NCI-H2081 treated with DMSO at 0.1 percent for 48 hours (cell line): ENCODE measurements around the gene SLCO4C1.

Source experiments
- DNase-seq: peaks from one replicate; lab custom pipeline; 2025; lab: John Stamatoyannopoulos, UW

SLCO4C1 gene

DNA sequence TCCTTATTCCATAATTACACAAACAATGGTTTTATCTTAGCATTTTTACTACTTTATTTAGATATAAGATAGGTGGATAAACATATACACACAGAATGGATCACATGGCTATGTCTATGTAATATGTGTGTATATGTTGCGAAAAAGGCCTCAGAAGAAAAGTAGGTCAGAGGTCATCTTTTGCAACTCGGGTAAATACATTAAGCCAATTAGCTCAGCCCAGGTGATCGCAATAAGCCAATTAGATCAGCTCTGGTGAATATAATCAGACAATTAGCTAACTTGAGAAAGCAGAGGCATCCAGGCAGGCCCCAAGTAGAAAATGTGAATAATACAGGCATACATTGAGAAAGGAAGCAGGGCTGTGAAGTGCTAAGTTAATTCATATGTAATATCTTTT, 24.3 kb downstream of the SLCO4C1 start:
- no peak for DNase-seq

DNA sequence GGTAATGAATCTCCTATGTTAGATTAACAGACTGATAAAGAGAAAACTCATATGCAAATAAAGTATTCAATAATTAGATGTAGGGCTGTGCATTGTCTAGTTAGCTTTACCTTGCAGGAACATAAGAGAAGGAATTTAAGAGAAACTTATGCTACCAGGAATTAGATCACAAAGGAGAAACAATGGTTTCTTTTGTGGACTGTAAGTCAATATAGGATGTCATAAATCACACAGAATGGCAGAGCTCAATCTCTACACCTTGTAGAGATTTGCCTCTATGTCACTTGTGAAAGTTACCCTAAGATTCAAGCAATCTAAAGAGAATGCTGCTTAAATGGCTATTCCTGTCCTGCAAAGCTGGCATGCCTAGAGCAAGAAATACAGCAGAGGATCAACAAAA, 26.0 kb downstream of the SLCO4C1 start:
- DNase-seq: no peak

DNA sequence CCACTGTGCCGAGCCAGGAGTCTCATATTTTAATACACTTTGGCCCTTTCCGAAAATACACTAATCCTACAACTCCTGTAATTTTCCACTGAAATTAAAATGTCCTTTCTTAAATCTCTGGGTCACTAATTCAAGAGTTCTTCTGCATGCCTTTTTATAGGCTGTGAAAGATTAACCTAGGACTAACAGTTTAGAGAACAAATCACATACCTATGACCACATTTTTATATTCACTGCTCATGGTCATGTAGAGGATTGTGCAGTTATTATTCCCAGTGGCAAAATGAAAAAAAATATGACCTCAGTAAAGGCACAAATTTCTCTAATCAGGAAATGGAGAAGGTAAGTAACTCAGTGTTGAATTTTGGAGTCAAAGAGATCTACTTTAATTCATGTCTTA, 33.4 kb downstream of the SLCO4C1 start:
- DNase-seq: no peak

DNA sequence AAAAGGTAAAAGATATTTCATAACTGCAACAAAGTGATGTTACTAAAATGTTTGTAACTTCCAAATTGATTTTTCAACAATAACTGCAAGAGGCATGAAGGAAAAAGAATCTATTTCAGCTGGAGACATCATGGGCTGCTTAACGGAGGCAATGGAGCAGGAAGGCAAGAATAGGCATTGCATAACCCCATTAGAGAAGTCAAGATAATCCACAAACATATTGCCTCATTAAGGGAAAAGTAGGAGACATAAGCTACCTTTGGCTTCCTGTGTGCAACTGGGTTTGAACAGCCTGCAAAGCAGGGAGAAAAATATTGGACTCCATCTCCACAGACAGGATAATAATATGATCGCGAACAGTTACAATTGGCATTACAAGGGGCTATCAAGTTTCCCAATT, 46.7 kb downstream of the SLCO4C1 start:
- DNase-seq: no peak

DNA sequence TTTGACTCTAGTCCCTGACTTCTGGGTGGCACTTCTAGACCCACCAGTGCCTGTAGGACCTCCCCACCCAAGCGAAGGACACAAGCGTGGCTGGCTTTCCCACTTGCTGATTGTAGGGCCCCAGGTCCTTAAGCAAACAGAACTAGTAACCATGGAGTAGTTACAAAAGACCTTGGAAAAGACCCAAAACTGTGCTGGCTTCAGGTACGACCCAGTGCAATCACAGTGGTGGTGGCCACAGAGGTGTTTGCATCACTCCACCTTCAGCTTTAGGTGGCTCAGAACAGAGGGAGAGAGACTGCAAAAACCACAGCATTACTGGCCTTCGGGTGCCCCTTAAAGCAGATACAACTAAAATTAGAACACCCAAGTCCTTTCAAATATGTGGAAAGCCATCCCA, 52.9 kb downstream of the SLCO4C1 start:
- DNase-seq: no peak

DNA sequence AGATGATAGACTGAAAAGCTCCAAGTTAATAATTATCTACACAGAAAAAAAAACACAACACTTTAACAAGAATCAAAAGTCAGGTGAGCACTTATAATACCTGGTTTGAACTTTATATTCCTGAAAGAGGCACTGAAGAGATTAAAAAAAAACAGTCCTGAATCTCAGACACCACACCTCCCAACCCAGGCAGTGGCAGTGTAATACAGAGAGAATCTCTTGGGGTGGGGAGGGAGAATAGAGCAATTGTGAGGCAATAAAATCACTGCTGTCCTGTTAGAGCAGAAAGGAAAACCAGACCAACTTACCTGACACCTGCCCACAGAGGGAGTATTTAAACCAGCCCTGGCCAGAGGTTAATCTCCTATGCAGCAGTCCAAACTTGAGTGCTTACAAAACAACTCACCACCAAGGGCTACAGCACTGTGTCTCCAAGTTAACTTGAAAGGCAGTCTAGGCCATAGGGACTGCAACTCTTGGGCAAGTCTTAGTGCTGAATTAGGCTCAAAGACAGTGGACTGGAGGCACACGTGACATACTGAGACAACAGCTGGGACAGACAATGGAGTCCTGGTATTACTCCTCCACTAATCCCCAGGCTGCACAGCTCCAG, 54.2 kb downstream of the SLCO4C1 start:
- DNase-seq: no peak

DNA sequence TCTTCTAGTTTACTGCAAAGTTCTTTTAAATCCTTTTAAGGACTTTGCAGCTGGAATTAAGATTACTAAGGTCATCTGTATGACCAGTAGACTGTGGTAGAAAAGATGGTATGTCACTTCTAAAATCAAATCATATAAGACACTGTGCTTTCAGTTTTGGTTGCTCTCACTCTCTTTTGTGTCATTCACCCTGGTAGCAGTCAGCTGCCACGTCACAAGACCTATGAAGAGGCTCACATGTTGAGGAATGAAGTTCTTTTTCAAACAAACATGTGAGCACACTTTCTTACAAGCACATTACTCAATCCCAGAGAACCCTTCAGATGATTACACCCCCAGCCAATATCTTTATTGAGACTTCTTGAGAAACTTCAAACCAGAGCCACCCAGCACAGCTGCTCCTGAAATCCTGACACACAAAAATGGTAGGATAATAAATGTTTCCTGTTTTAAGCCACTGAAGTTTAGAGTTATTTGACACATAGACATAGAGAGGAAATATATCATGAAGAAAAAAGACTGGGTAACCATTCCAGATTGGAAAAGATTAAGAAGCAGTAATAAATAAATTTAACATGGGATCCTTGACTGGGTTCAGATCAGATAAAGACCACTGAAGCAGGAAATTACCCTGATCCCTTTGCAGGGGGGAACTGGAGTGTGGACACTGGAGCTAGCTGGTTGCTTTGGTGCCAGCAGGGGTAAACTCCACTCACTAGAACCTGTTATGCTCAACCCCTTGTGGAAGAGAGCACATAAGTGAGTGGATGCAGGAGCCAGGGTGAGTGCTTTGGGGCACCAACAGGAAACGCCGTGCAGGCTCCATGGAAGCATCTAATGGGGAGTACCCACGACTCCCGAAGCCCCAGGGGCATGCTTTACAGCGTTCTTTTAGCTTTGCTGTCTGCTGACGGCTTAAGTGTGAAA, 64.1 kb downstream of the SLCO4C1 start:
- no peak for DNase-seq

DNA sequence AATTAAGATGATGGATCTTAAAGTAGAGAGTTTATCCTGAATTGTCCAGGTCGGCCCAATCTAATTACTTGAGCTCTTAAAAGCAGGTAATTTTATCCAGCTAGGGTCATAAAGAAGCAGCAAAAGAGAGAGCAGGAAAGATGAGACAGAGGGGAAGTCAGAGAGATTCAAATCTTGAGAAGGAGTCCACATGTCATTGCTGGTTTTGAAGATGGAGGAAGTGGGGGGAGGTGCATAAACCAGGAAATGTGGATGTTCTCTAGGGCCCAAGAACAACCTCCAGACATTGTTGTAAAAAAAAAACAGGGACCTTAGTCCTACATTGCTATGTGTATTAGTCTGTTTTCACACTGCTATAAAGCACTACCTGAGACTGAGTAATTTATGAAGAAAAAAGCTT, 66.4 kb downstream of the SLCO4C1 start:
- no peak for DNase-seq

DNA sequence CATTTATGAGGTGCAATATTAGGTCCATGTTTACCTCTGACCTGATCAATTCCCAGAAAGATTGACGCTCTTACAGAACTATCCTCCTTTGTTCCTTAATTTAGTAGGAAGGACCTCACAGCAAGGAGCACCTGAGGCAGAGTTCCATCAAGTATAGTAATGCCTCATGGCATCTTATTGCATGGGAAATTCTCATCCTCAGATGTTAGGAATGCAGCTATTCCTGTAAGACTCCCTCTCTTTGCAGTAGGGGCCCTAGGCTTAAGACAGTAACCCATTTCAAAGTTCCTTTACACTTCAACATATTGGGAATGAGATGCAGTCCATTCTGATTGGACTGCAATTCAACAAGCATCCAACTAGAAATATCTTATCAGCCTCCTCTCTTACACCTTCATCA, 69.8 kb downstream of the SLCO4C1 start:
- DNase-seq: no peak

DNA sequence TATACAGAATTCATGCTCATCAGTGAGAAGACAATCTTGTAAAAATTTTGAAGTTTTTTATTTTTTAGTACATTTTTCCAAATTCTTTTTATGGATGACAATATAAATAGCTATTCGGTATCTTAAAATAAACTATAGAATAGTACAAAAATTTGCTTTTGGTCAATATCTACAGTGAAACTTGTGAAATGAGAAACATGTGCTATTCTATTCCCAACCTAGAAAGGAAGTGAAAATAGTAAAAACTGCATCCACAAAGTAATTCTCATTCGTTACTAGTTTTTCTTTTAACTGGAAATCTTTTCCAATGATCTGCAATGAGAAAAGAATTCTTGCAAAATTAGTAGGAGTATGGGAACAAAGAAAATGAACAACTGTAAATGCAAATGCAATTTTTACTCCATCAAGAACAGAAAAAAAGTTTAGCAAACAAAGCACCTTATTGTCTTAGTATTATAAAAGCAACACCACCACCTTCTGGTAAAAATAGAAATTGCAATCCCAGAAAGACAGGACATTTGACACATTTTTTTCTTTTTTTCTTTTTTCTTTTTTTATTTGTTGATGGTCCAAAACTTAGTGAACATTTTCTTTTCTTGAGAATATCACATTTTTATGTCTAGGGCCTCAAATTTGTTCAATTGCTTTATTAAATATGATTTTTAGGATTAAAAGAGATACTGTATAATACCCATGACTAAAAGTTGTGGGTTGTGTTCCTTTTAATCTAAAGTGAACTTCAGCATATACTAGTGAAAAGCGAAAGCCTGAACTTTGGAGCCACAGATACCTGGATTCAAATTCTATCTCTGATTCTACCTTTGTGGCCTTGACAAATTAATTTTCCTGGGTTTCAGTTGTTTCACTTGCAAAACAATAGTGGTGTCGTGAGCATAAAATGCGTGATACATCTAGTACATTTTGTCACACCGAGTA, 72.3 kb downstream of the SLCO4C1 start:
- peak; percentile 6 for DNase-seq

DNA sequence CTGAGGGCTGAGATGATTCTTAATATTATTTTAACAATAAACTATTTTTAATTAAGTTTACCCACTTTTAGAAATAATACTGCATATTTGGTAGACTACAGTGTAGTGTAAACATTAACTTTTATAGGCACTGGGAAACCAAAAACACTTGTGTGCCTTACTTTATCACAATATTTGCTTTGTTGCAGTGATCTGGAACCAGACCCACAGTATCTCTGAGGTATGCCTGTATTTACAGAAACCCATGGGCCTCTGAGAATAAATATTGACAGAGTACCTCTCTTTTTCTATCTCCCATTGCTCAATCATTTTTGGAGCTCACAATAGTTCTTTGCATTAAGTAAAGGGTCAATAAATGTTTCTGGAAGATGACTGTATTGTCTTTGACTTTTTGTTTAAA, 73.3 kb downstream of the SLCO4C1 start:
- DNase-seq: no peak

DNA sequence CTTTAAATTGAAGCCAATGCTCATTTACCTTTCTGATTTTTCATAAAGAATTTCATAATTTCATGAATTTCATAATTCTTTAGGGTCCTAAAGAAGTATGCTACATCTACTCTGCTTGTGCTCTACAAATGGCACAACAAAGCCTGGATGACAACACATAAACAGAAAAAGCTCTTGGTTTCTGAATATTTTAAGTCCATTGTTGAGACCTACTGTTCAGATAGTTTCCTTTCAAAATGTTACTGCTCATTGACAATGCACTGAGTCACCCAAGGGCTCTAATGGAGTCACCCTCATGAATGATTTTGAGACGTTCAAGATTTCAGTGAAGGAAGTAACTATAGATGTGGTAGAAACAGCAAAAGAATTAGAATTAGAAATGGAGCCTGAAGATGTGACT, 74.1 kb downstream of the SLCO4C1 start:
- no peak for DNase-seq

DNA sequence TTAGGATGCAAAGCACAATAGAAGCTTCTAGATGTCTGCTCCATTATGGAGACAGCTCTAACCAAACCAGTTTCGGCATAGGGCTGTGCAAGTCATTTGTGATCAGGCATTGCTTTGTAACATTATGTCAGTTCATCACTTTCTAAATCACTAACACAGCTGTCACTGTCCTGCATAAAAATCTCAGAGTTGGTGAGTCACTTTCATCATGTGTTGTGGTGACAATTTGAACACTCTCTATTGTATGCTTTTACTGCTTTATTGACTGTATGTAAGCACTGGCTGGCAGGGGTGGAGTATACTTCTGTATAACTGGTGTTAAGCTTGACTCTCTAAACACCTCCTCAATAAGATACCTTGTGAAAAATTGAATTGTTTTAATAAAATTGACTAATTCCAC, 77.9 kb downstream of the SLCO4C1 start:
- DNase-seq: no peak

DNA sequence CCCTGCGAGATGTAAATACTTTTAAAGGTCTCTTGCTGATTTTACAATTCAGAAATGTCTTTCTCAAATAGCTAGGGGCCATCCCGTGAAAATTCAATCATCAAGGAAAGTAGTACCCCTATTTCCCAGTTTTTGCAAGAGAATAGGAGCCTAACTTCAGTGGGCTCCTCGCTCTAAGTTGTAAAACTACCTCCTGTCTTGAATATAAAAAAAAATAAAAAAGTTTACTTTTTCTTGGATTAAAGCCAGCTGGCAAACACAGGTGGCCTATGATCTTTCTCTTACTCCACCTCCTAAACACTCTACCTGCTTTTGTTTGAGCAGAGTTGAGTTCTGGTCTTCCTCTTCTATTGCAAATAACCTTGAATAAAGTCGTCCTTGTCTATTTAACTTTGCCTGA, 79.4 kb downstream of the SLCO4C1 start:
- no peak for DNase-seq

DNA sequence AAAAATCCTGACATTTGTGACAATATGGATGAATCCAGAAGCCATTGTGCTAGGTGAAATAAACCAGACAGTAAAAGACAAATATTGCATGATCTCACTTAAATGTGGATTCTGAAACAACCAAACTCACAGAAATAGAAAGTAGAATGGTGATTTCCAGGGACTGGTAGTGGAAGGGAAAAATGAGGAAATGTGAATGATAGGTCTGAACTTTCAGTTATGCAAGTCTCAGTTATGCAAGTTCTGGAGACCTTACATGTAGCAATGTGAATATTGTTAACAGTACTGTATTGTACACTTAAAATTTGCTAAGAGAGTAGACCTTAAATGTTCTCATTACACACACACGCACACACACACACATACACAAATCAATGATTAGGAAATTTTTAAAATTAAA, 84.9 kb downstream of the SLCO4C1 start:
- no peak for DNase-seq

DNA sequence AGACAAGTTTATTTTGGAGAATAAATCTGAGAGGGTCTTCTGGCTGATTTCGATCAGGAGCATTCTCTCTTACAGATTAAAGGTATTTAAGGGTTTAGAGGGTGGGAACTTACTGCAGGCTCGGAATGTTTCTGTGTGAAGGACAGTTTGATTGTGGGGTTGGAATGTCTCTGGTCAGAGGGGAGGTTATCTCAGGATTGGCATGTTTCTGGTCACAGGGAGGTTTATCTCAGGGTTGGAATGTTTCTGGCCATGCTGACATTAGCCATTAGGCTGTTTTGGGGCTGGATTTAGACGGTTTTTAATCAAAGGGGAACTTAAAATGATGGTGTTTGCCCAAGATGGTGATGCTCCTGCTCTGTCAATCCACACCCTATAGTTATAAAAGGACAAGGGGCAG, 95.2 kb downstream of the SLCO4C1 start:
- DNase-seq: no peak

DNA sequence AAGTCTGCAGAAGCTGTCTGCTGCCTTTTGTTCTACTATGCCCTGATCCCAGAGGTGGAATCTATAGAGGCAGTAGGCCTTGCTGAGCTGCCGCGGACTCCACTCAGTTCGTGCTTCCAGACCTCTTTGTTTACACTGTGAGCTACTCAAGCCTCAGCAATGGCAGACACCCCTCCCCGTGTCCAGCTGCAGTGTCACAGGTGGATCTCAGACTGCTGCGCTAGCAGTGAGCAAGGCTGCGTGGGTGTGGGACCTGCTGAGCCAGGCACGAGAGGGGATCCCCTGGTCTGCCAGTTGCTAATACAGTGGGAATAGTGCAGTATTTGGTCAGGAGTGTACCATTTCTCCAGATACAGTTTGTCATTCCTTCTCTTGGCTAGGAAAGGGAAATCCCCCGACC, 99.6 kb downstream of the SLCO4C1 start:
- no peak for DNase-seq
